NCI-H510A treated with DMSO at 0.1 percent for 48 hours (cell line): Measurements from ENCODE around the gene SLC27A4.

Source experiments
- DNase-seq: peaks from one replicate; lab custom pipeline; 2025; lab: John Stamatoyannopoulos, UW

SLC27A4 gene

DNA sequence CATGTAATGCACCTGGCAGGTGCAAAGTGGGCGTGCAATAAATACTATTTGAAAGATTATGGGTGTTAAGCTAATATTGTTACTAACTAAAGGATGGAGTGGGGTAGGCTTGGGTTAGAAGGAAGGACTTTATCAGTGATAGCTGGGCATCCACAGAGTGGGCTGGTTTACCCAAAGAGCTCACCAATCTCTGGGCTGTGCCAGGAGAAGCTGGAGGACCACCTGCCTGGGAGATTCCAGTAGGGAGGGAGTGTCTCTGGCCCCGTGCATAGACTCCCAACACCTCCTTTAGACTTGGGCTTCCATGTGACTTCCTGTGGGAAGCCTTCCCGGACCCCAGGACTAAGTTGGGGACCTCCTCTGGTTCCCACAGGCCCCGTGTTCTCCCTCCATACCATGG is 25.2 kb downstream of the SLC27A4 start:
- DNase-seq = no peak

DNA sequence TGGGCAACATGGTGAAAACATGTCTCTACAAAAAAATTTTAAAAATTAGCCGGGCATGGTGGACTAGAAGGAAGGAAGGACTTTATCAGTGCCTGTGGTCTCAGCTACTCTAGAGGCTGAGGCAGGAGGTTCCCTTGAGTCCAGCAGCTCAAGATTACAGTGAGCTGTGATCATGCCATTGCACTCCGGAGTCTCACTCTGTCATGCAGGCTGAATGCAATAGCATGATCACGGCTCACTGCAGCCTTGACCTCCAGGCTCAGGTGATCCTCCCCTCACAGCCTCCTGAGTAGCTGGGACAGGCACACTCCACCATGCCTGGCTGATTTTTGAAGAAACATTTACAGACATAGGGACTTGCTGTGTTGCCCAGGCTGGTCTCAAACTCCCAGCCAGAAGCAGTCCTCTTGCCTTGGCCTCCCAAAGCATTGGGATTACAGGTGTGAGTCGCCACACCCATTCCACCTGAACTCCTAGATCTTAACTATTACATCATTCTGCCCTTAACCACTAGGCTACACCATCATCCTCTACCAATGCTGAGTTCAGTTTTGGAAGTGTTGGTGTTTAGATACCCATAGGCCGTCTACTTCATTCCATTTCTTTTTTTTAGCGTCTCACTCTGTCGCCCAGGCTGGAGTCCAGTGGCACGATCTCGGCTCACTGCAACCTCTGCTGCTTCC is 28.8 kb downstream of the SLC27A4 start:
- no peak for DNase-seq

DNA sequence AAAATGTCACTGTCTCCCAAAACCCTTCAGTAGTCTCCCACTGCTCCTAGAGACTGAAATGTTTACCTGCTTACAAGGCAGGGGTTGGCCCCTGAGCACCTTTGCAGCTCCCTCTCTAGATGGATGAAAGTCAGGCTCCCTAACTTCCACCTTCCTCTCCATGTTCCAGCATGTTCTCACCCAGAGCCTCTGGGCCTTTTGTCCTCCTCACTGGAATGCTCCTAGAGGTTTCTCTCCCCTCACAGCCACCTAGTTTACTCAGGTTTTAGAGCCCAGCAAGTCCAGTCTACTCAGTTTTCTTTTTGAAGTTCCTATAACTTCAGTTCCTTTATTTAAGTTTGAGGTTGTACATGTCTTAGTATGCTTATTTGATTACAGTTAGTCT is 30.0 kb downstream of the SLC27A4 start:
- no peak for DNase-seq

DNA sequence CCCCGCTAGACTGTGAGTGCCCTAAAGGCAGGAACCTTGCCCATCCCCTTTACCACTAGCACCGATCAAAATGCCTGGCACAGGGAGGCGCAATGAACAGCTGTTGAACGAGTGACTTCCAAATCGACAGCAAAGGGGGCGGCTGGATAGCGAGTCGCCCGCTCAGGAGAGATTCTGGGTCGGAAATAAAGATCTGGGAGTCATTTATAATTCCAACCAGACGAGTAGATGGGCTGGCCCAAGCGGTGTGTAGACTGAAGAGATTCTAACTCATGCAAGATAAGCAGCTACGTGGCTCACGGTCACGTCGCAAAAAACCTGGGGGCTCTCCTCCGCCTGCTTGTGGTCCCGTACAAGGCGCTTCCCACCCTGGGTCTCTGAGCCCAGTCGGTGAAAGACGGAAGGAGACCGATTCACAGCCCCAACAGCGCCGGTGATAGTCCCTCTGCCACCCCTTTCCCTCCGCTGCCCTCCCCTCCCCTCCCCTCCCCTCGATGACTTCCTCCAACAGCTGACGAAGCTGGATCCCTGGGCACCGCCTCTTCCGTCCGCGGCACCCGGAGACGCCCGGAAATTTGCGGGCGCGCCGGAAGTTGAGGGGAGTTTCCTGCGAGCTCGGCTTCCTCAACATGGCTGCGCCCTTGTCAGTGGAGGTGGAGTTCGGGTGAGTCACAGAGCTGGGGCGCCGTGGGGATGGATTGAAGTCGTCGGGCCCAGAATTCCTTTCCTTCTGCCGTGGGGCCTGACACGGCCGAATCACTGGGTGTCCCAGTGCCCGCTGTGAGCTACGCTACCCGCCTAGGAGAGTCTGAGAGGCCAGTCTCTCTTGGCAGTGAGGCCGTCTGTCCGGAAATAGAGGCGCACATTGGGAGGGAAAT is 30.7 kb downstream of the SLC27A4 start, which contains the start of gene URM1:
Gene URM1 (plus strand): TSS at position 623 of the 878 bp plus-strand sequence. CDS start 7 bp downstream, at position 630.
- DNase-seq = peak; percentile 94

DNA sequence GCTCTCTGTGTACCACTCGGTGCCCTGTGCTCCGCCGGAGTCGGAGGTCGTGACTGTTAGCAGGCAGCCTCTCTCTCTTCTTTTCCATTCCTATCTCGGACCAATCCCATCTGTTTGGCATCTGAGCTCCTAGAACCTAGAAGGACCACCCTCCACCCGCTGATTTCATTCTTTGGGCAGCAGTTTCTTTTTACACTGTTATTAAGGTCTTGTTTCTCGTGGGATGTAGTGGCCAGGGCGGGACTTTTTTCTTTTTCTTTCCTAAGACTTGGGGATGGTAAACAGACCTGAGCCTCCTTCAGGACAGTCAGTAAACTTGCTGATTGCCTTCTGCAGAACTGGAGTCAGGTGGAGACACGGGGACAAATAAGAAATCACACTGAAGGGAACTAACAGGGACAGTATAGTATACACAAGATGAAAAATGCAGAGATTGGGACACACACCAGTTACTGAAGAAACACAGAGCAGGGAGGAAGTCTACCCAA is 31.3 kb downstream of the SLC27A4 start:
- no peak for DNase-seq

DNA sequence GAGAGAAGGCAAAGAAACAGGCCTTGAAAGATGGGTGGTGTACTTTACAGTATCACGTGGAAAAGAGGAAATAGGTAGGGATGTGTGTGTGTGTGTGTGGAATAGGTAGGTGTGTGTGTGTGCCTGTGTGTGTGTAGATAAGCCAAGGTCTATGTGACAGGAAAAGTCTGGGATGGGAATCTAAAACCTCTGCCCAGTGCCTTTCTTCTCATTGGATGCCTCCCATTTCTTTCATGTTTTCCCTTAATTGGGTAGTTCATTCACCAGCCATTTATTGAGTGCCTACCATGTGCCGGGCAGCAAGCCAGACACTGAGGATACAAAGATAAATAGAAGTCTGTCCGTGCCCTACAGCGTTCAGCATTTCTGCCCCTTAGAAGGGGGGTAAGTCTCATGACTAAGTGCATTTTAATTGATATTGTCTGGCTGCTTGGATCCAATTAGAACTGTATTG is 31.9 kb downstream of the SLC27A4 start:
- DNase-seq = no peak

DNA sequence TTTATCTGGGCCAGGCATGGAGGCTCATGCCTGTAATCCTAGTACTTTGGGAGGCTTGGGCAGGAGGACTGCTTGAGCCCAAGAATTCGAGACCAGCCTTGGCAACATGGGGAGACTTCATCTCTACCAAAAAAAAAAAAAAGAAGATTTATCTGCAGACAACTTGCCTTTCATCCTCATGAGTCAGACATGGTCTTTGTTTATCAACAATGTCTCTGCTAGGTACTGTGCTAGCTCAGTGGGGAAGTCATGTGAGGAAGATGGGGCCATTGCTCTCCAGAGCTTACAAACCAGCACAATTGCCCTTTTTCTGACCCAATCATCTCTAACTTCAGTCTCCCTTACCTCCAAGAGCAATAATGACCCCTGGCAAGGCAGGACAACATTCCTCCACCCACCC is 32.5 kb downstream of the SLC27A4 start:
- no peak for DNase-seq

DNA sequence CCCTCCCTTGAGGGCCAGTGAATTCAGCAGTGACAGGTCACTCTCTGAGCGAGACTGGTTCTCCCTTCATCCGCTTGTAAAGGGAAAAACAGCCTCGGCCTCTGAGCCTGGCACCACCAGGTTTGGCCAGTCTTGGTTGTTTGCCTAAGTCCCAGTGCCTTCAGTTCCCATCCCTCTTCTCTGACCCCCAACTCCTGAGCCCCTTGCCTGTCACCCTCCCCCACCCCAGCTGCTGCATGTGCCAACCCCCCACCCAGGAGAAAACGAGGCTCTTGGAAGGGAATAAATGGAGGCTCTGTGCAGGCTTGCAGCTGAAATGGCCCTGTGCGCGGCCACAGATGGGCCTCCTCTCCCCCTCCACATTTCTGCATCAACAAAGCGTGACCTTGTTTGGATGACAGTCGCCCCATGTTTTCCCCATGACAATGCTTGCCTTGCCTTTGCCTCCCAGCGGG is 33.9 kb downstream of the SLC27A4 start:
- DNase-seq = no peak

DNA sequence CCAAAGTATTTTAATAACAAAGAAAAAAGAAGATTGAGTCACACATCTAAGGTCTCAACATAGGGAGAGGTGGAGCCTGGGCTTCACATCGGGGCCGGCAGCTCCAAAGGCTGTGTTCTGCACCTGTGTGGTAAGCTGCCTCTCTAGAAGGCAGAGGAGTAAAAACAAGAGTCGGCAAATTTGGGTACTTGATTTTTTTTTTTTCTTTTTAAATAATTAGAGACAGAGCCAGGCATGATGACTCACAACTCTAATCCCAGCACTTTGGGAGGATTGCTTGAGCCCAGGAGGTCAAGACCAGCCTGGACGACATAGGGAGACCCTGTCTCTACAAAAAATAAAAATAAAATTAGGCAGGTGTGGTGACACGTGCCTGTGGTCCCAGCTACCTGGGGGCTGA is 35.5 kb downstream of the SLC27A4 start:
- DNase-seq = no peak

DNA sequence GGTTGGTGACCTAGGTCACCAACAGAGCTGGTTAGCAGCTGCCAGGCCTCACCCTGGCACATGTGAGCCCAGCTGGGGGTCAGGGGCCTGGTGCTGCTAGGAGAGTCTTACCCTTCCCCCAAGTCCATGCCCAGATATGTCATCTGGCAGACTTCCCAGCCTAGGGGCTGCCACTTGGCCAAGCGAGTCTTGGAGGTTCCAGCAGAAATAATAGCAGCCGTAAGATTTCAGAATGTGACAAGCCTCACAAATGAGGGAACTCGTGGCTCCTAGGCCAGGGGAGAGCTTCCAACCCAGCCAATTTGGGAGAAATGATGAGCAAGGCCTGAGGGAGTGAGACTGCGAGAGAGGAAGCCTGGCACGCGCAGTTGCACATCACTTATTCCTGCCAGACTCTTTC is 41.9 kb downstream of the SLC27A4 start:
- DNase-seq = no peak

DNA sequence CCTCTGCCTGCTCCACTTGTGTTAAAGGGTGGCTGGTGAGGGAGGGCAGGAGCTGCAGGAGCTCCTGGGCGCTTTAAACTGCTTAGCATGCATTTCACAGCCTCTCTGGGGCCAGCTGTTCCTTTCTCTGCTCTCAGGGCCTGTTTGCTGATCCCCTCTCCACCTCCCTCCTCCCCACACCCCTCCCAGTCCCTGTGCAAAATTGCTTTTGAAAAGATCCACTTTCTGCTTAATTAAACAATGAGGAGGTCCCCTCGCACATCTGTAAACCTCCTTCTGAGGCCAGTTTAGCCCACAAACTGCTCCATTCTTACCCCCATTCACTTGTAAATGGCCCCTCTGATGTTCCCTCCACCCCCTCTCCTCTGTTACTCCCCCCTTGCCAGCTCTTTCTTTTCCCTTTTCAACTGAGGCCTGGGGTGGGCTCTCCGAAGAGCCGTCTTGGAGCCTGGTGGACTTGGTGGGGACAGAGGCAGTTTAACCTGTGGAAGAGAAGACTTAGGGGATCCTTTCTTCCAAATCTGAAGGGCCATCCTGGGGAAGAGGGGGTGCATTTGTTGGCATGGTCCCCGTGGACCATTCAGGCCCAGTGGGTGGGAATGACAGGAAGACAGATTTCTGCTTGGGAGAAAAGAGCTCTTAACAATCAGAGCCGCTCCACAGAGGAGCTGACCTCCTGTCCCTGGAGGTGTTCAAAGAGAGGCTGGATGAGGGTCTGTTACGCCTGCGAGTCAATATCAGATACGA is 42.9 kb downstream of the SLC27A4 start:
- no peak for DNase-seq

DNA sequence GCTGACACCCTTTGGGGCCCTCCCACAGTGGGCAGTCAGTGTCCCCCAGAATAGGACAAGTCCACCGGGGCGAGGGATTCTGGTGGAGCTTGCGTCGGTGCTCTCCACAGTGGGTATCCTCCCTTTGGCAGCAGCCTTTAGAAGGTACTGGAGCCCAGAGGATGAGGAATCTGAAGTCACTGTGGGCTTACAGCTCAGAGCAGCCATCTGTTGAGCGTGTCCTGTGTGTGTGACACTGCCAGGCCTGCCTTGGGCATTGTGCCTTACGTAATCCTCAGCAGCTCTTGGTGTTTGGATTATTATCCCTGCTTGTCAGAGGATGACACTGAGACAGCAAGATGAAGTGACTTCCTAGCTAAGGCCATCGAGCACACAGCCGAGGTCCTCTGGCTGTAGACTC is 43.5 kb downstream of the SLC27A4 start:
- no peak for DNase-seq

DNA sequence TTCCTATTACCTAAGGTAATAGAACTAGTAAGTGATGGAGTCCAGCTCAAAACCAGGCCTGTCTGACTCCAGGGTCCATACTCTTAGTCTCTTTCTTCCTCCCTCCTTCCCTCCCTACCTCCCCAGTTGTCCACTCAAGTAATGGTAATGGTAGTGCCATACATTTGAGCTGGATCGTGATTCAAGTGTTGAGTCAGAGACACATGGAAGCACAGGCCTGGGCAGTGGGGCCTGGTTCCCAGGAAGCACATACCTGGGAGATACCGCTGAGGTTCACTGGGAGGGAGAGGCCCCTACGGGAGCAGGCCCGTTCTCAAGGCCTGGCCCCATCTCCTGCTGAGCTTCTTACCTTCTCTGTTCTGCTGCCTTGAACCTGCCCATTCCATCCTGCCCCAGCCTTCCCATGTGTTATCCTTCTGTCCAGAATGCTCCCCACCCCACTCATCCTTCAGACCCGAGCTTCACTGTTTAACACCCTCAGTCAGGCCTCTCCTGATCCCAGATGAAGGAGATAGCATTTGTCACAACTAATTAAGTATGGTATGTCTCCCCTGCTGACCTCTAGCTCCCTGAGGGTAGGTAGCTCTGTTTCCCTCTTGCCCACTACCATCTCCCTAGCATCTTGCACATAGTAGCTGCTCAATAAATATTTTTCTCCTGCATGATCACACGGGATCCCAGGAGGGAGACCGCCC is 44.6 kb downstream of the SLC27A4 start:
- DNase-seq = no peak

DNA sequence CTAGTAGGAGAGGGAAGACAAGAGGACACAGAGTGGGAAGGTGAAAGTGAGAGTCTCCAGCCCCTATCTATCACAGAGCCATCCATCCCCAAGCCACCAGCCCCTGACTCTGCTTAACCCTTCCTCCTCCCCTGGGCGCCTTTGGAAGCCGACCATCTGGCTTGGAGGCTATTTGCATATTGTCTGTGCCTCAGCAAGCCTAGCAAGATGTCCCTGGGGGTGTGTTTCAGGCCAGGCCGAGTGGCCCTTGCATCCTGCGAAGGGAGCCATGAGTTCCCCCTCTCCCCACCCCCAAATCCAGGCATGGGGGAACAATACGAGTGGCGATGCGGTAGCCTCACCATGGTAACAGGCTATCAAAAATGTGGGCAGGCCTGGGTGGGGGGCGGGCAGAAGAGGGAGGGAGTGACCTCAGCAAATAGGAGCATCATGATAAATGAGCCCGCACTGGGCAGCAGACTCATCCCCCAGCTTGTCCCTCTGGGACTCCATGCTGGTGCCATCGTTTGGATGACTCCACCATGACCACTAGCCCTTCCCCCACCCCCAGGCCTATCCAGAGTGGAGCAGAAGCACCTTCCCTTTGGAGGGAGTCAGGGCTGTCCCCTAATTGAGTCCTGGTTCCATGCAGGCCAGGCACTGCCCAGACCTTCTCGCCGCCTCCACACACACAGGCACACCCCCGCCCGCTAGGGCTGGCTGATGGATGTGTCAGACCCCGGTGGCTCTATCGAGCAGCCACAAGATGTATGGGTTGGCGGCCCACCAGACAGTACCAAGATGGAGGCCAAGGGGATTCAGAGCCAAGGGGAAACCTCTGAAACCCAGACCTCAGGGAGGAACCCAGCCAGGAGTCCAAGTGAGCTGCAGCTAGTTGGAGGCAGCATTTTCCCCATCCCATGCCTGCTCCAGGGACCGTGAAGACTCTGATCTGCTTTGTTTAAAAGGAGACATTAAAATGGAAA is 45.5 kb downstream of the SLC27A4 start:
- no peak for DNase-seq

DNA sequence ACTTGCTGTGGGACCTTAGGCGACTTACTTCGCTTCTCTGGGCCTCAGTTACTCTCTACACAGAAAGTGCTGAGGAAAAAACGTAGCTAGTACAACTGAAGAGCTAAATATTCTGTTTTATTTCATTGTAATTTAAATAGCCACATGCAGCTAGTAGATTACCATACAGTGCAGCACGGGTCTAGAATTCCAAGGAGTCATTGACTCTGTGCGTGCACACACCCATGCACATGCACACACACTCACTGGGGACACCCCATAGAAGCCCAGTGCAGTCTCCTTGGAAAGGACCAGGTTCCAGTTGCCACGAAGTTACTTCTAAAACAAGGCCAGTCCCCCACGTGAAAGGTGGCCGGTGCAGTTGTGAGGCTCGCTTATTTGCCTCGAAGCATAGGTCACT is 47.8 kb downstream of the SLC27A4 start:
- no peak for DNase-seq

DNA sequence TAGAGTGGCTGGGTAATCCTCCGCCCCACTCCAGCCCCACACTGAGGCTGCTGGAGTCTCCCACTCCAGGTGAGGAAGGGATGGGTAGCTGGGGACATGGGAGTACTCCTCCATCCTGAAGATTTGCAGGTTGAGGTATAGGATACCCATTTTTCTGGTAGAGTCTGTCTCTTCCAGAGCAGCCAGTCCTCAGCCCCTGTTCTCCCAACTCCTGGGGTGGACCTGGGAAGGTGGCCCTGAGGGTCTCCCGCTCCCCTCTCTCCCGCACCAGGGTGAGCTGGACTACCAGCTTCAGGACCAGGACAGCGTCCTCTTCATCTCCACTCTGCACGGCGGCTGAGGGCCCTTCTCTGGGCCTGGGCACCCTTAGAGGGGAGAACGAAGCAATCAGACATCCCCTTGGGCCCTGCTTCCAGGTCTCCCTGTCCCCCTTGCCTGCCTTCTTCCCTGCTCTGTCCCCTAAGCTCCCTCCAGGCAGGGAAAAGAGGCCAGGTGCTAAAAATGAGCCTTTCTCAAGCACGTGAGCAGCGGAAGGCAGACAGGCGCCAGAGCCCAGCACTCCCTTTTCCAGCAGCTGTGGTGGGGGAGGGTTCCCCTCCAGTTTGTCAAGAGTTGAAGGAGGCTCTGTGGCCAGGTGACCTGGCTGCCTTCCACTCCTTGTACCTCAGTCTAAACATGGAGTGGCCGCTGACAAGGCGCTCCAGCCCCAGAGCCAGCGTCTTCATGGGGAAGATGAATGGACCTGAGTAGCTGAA is 49.2 kb downstream of the SLC27A4 start:
- DNase-seq = peak; percentile 48

DNA sequence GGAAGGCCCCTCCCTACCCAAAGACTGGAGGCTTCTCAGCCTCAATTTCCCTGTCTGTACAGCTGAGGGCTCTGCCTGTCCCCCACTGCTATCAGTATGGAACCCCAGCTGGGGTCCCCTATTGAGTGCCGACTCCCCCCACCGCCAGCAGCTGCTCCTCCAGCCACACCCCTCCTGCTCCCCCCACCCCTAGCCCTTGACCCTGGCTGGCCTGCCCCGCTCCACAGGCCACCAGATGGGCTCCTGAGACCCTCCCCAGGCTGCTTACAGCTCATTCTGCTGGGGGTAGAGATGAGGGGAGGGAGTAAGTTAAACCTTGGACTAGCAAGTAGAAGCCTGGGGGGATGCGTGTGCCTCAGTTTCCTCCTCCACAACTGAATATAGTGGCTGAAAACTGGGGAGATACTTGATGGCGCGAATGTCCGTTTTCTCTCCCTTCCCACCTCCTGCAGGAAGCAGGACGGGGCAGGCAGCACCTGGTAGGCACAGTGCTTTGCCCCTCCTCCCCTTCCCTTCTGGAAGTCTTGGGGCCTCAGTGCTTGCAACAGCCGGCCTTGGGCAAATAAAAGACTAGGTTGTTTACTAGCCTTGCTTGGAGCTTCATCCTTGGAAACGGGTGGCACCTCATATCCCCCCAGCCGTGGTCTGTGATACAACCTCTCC is 50.0 kb downstream of the SLC27A4 start:
- DNase-seq = no peak

DNA sequence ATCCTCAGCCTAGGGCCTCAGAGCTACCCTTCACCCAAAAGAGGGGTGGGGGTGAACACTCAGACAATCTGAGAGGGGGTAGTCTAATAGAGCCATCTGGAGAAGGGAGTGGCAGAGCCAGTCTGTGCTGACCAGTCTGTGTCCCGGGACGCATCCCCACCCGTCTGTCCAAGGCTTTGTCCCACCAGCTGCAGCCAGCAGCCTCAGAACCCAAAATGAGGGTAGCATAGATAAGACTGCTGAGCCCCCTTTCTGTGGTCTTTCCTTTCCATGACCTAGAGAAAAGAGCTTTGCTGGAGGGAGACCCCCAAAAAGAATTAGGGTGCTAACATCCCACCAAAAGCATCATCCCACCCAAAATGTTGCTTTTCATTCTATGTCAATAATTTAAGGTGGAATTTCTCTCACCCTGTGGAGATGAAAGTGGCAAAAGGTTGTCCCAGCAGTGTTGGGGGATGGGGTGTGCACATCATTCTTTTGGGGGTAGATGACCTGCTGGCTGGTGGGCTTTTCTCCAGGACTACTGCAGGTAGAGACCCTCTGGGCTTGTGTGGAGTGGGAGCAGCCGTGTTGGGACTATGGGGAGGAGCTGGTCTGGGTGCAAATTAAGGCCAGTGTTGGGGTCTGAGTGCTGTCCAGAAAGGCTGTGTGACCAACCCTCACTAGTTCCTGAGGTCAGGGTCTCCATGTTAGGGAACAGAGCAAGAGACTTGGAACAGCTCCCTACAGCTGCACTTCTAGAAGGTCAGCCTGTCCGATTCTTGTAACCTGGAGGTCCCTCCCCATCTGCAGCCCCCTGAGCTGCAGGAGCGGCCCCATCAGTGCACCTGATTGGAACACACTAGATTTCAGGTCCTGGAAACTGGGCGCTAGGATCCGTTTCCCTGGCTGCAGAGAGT is 50.7 kb downstream of the SLC27A4 start:
- DNase-seq = no peak
